Endothelial cell of umbilical vein (primary cell): ENCODE results near the gene ACBD6. TPM values are rescaled to one million over a fixed set of nuclear protein-coding genes. Genes with fewer than 3 reads are reported as not detected.

Source experiments
- BruUV-seq: library from RNA; stranded (reverse); fragments of 400-500 nt; replicated peaks from 2 replicates; lab custom pipeline; 2021; lab: Mats Ljungman, UMichigan
- CTCF ChIA-PET: fragments of 300-600, 350-600 bp; sonication (Branson Sonifier 250); formaldehyde crosslinking; loops from one replicate; lab custom pipeline; 2021; ENCODE audit warnings: antibody characterized with exemption, inconsistent platforms; lab: Charles Lee
- POLR2A ChIA-PET: fragments of 300-600, 350-600 bp; sonication (Branson Sonifier 250); formaldehyde crosslinking; loops from one replicate; lab custom pipeline; 2021; ENCODE audit warnings: antibody characterized with exemption, inconsistent platforms; lab: Charles Lee
- DNase-seq: peaks from one replicate; pipeline ENCODE4 v3.0.0-alpha.2; 2011; ENCODE audit warnings: low read depth, low spot score
- FAIRE-seq: peaks from 2 replicates; lab custom pipeline; 2011; peaks lifted over from hg19 to GRCh38; lab: Jason Lieb, UNC
- H2AFZ ChIP-seq: 2 replicates; pipeline ENCODE4 v1.6.0; 2012; ENCODE audit warnings: low read depth, low read length, control low read depth, inconsistent platforms
- H3K27ac ChIP-seq: 2 replicates; pipeline ENCODE4 v1.5.1; 2011; ENCODE audit warnings: low read depth, mild to moderate bottlenecking, control low read depth, low read length, moderate library complexity; ENCODE audit not compliant: insufficient read depth
- H3K27me3 ChIP-seq, 2 experiments: 2 replicates each; pipeline versions ENCODE4 v1.6.0 to v1.6.1; 2011; ENCODE audit warnings: low read length in 2 of 2, mixed read lengths in 1 of 2; ENCODE audit not compliant: control insufficient read depth in 2 of 2, insufficient read depth in 2 of 2
- H3K36me3 ChIP-seq, 2 experiments: 2 replicates in 1 of 2; 3 replicates in 1 of 2; pipeline ENCODE4 v1.5.1; 2011; ENCODE audit warnings: low read length in 2 of 2, mild to moderate bottlenecking in 1 of 2, moderate library complexity in 1 of 2; ENCODE audit not compliant: control insufficient read depth in 2 of 2, insufficient read depth in 2 of 2; ENCODE audit errors: extremely low read depth in 1 of 2
- H3K4me1 ChIP-seq: 3 replicates; pipeline ENCODE4 v1.5.1; 2011; ENCODE audit warnings: mild to moderate bottlenecking, low read length; ENCODE audit not compliant: control insufficient read depth, insufficient read depth; ENCODE audit errors: extremely low read depth
- H3K4me2 ChIP-seq: 2 replicates; pipeline ENCODE4 v1.6.1; 2011; ENCODE audit warnings: low read length, control low read depth, mixed read lengths; ENCODE audit not compliant: insufficient read depth
- H3K4me3 ChIP-seq, 3 experiments: fragments of 200-600 bp in 1 of 3; sonication (generic), shearing (Covaris generic) in 1 of 3; replicated peaks in 1 of 3; 2 replicates each; pipeline ENCODE4 v1.5.1; 2011 to 2016; ENCODE audit warnings: control low read depth in 3 of 3, low read length in 3 of 3, mild to moderate bottlenecking in 2 of 3, inconsistent platforms in 1 of 3, low read depth in 1 of 3, moderate library complexity in 1 of 3; ENCODE audit not compliant: insufficient read depth in 1 of 3
- H3K79me2 ChIP-seq: 2 replicates; pipeline ENCODE4 v1.6.0; 2012; ENCODE audit warnings: low read length, inconsistent platforms; ENCODE audit not compliant: control insufficient read depth, insufficient read depth
- H3K9ac ChIP-seq: replicated peaks from 2 replicates; pipeline ENCODE3; 2011; ENCODE audit warnings: low read length, control low read depth; ENCODE audit not compliant: insufficient read depth; ENCODE audit errors: extremely low read depth
- H3K9me1 ChIP-seq: replicated peaks from 3 replicates; pipeline ENCODE4 v1.6.0; 2011; ENCODE audit warnings: mild to moderate bottlenecking, low read length; ENCODE audit not compliant: control insufficient read depth, insufficient read depth; ENCODE audit errors: extremely low read depth
- H3K9me3 ChIP-seq: replicated peaks from 2 replicates; pipeline ENCODE4 v1.5.1; 2012; ENCODE audit warnings: low read length, inconsistent platforms; ENCODE audit not compliant: control insufficient read depth, insufficient read depth
- H4K20me1 ChIP-seq: replicated peaks from 2 replicates; pipeline ENCODE3; 2011; ENCODE audit warnings: mild to moderate bottlenecking, low read length; ENCODE audit not compliant: control insufficient read depth, insufficient read depth; ENCODE audit errors: extremely low read depth
- EZH2 ChIP-seq: IDR thresholded peaks from 2 replicates; pipeline ENCODE4 v1.6.1; 2012; ENCODE audit warnings: borderline replicate concordance, low read depth, mild to moderate bottlenecking, moderate library complexity, low read length, inconsistent platforms; ENCODE audit not compliant: severe bottlenecking
- FOS ChIP-seq: IDR thresholded peaks from 2 replicates; pipeline ENCODE4 v1.6.1; 2011; ENCODE audit warnings: mild to moderate bottlenecking, low read length, moderate library complexity, borderline replicate concordance; ENCODE audit not compliant: insufficient read depth
- GATA2 ChIP-seq: IDR thresholded peaks from 2 replicates; pipeline ENCODE4 v1.7.0; 2011; ENCODE audit warnings: low read depth, mild to moderate bottlenecking, moderate library complexity, mixed read lengths, low read length; ENCODE audit not compliant: insufficient read length, insufficient read depth
- JUN ChIP-seq: IDR thresholded peaks from 2 replicates; pipeline ENCODE4 v1.6.1; 2011; ENCODE audit warnings: borderline replicate concordance, low read depth; ENCODE audit not compliant: insufficient read length, insufficient read depth
- MYC ChIP-seq: IDR thresholded peaks from one replicate; pipeline ENCODE4 v1.6.1; 2011; ENCODE audit warnings: mild to moderate bottlenecking, low read depth, low read length
- POLR2A ChIP-seq: IDR thresholded peaks from 2 replicates; pipeline ENCODE4 v1.6.1; 2012; ENCODE audit warnings: low read depth, mild to moderate bottlenecking, control low read depth, low read length
- POLR2AphosphoS5 ChIP-seq: IDR thresholded peaks from 2 replicates; pipeline ENCODE4 v1.6.1; 2012; ENCODE audit warnings: low read depth, mild to moderate bottlenecking, control low read depth, low read length, moderate library complexity; ENCODE audit not compliant: insufficient read depth
- dilution Hi-C: fragments of 300-500 bp; cut with MboI; formaldehyde crosslinking; loops from one replicate; pipeline ENCODE4 v1.15.0; 2019; ENCODE audit warnings: low sequenced_read_pairs; ENCODE audit not compliant: extremely low pct_ligation_motif_present
- intact Hi-C: fragments of 100-400 bp; cut with micrococcal nuclease; formaldehyde crosslinking; loops from one replicate; pipeline ENCODE4 v1.10.0; 2022
- polyA plus RNA-seq, 4 experiments: library from polyadenylated mRNA; depleted of rRNA in 3 of 4; stranded (reverse) in 3 of 4; unstranded in 1 of 4; fragments of >200 nt; gene quantifications; 2 replicates each; pipeline versions ENCODE4 v1.2.1 to v1.2.3, GENCODE V29; 2011 to 2012; ENCODE audit warnings: missing spikeins in 1 of 4
- total RNA-seq: library from RNA; stranded (reverse); gene quantifications from 2 replicates; pipeline ENCODE4 v1.2.3, GENCODE V29; 2021
- TF ChIP-seq, protein P1 (sequence below), 2 donors: IDR thresholded peaks; 1 replicate in 1 of 2; 2 replicates in 1 of 2; pipeline ENCODE4 v1.5.1; 2011; ENCODE audit warnings: low read length in 2 of 2, mild to moderate bottlenecking in 2 of 2, moderate library complexity in 2 of 2, control low read depth in 1 of 2, inconsistent platforms in 1 of 2, low read depth in 1 of 2; ENCODE audit not compliant: insufficient read depth in 1 of 2; ENCODE audit errors: extremely low read depth in 1 of 2
- TF ChIP-seq, protein P2 (sequence below): IDR thresholded peaks from 2 replicates; pipeline ENCODE4 v1.6.1; 2011; ENCODE audit not compliant: insufficient read depth, insufficient read length

Gene ACBD6
- total and polyA plus RNA-seq, 2 donors (not counting 3 experiments of a cell fraction or from before 2014, with no cell fraction given): 55.6 to 56.4 TPM

DNA sequence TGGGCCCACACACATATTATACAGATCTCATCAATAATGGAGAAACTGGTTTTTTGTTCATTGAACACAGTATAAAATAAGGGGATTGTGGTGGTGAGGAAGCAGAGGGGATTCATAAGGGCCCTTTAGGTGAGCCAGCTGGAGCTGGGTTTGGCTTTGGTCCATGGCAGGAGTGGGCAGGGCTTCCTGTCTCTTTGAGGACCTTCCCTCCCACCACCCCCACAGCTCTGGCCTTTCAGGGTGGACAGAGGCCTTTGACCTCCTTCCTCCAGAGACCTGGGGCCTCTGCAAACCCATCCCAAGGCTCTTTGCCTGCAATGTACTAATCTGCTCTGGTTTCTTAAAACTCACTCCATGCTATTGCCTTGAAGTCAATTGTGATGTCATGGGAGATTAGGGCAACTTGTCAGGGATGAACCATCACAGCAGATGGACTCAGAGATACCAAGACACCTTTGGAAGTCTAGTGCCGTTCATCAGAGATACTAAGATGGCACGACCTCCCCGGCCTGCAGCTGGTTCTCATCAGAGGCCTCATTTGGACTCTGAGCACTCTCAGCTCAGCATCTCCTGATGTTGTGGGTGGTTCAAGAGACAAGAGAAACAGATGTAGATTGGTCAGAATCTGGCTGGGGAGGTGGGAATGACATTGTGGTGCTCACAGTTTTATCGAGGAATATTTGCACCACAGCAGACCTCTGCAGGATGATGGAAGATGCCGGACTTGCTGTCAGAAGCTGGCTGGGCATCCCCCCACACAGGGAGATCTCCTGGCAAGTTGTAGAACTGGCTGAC lies 234.4 kb downstream of the ACBD6 start:
- ChIA-PET POLR2A (no interaction called here), CTCF (interaction anchor here (0.6 to 2.7 kb wide), 3 partner anchors 9 to 400 kb away, joined by 3 to 7 read pairs (median 3); no protein-coding TSS in a partner anchor)
- BruUV-seq: no TSS peak
- Histone ChIP-seq H3K27ac (no peak overlapping the region), H3K27me3 (no peaks in the 10 kb centered on the region), H3K9me3 (no peaks in the 10 kb centered on the region), H3K79me2 (no peaks in the 10 kb centered on the region), H3K4me1 (no peaks in the 10 kb centered on the region), H4K20me1 (no peaks in the 10 kb centered on the region), H3K9ac (no peak overlapping the region), H3K9me1 (no peaks in the 10 kb centered on the region), H2AFZ (no peak overlapping the region), H3K4me3 (no peak overlapping the region), H3K36me3 (no peaks in the 10 kb centered on the region), H3K4me2 (no peak overlapping the region)
- dilution Hi-C loops (no loop called here), intact Hi-C loops (no loop called here)
- TF ChIP-seq EZH2 (no peak), POLR2AphosphoS5 (no peak), GATA2 (no peak), MYC (no peak), JUN (no peak), FOS (no peak), POLR2A (no peak)
- TF ChIP-seq, protein P1, sequence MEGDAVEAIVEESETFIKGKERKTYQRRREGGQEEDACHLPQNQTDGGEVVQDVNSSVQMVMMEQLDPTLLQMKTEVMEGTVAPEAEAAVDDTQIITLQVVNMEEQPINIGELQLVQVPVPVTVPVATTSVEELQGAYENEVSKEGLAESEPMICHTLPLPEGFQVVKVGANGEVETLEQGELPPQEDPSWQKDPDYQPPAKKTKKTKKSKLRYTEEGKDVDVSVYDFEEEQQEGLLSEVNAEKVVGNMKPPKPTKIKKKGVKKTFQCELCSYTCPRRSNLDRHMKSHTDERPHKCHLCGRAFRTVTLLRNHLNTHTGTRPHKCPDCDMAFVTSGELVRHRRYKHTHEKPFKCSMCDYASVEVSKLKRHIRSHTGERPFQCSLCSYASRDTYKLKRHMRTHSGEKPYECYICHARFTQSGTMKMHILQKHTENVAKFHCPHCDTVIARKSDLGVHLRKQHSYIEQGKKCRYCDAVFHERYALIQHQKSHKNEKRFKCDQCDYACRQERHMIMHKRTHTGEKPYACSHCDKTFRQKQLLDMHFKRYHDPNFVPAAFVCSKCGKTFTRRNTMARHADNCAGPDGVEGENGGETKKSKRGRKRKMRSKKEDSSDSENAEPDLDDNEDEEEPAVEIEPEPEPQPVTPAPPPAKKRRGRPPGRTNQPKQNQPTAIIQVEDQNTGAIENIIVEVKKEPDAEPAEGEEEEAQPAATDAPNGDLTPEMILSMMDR (IDR thresholded peaks at IDR 0.05; ENCODE audit: extremely low read depth in 1 of 2, insufficient read depth in 1 of 2, low read depth in 1 of 2, low read length in 2 of 2): no peak
- TF ChIP-seq, protein P2, sequence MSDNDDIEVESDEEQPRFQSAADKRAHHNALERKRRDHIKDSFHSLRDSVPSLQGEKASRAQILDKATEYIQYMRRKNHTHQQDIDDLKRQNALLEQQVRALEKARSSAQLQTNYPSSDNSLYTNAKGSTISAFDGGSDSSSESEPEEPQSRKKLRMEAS: no peak
- no peak for FAIRE-seq
- DNase-seq: no peak
